C4-2B (cell line): ENCODE results near the gene MAP4K5.

Experiments
- H3K27ac ChIP-seq: fragments of 450-650 bp; 2 replicates; pipeline ENCODE4 v1.5.1; 2017
- ZFX ChIP-seq: fragments of 450-650 bp; IDR thresholded peaks from 2 replicates; pipeline ENCODE4 v1.6.1; 2017
- TF ChIP-seq, protein P1 (sequence below): fragments of 450-650 bp; conservative IDR thresholded peaks from 2 replicates; pipeline ENCODE4 v1.5.1; 2017; ENCODE audit warnings: mild to moderate bottlenecking

MAP4K5 gene

GRCh38 chr14:50379563-50379962, 152.8 kb downstream of the MAP4K5 start:
- no peak for TF ChIP-seq ZFX
- TF ChIP-seq, protein P1, sequence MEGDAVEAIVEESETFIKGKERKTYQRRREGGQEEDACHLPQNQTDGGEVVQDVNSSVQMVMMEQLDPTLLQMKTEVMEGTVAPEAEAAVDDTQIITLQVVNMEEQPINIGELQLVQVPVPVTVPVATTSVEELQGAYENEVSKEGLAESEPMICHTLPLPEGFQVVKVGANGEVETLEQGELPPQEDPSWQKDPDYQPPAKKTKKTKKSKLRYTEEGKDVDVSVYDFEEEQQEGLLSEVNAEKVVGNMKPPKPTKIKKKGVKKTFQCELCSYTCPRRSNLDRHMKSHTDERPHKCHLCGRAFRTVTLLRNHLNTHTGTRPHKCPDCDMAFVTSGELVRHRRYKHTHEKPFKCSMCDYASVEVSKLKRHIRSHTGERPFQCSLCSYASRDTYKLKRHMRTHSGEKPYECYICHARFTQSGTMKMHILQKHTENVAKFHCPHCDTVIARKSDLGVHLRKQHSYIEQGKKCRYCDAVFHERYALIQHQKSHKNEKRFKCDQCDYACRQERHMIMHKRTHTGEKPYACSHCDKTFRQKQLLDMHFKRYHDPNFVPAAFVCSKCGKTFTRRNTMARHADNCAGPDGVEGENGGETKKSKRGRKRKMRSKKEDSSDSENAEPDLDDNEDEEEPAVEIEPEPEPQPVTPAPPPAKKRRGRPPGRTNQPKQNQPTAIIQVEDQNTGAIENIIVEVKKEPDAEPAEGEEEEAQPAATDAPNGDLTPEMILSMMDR = no peak
- no peak overlapping the region for H3K27ac ChIP-seq

GRCh38 chr14:50377550-50378085, 154.8 kb downstream of the MAP4K5 start:
- TF ChIP-seq ZFX = no peak
- TF ChIP-seq, protein P1 = no peak
- no peak overlapping the region for H3K27ac ChIP-seq

DNA sequence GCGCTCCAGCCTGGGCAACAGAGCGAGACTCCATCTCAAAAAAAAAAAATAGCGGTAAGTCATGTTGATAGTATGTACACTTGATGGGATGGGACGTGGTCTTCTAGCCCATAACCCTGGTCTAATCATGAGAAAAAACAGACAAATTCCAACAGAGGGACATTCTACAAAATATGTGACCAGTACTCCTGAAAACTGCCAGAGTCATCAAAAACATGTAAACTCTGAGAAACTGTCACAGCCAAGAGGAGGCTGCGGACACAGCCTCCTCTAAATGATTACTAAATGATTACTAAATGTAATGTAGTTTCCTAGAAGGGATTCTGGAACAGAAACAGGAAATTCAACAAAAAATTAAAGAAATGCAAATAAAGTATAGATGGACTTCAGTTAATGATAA, 156.6 kb downstream of the MAP4K5 start:
- TF ChIP-seq, protein P1 = no peak
- no peak for TF ChIP-seq ZFX

DNA sequence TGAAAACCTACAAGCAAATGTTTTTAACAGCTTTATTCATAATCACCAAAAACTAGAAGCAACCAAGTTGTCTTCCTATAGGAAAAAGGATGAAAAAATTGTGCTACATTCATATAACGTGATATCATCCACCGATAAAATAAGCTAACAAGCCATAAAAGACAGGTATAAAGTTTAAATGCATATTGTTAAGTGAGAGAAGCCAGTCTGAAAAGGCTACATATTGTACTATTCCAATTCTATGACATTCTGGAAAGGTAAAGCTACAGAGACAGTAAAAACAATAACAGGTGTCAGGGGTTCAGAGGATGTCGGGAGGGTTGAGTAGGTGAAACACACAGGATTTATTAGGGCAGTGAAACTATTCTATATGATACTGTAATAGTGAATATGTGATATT, 158.4 kb downstream of the MAP4K5 start:
- TF ChIP-seq ZFX = no peak
- TF ChIP-seq, protein P1 = no peak

More for the DNA sequence above, 156.6 kb downstream of the MAP4K5 start:
- no peak overlapping the region for H3K27ac ChIP-seq

DNA sequence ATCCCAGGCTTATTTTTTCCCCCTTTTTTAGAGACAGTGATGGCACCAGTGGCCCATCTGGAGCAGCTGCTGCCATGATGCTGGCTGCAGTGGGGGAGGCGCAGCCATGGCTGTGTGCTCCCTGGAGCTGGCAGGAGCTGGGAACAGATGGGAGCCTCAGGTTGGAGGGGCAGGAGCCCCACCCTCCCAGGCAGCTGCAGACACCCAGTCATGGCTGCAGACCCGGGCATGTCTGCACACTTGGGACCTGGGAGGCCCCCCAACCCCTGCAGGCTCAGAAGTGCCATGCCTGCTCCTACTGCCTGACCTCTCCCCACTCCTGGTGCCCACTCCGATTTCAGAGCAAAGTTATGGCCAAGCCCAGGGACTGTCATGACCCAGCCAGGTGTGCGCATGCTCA, 160.8 kb downstream of the MAP4K5 start:
- H3K27ac ChIP-seq = no peak overlapping the region
- no peak for TF ChIP-seq ZFX
- TF ChIP-seq, protein P1 = no peak

More for the DNA sequence above, 158.4 kb downstream of the MAP4K5 start:
- H3K27ac ChIP-seq = no peak overlapping the region
